MG63 (cell line): ENCODE data around the gene MT1F. TPM values are rescaled to one million over a fixed set of nuclear protein-coding genes. Genes with fewer than 3 reads are reported as not detected.
"Not testable (repeated sequence)": the region's sequence is repeated elsewhere in the genome, so short reads cannot be mapped to it uniquely, and the experiment has no call there.

Experiments used
- DNase-seq: peaks from one replicate; pipeline ENCODE4 v3.0.0-alpha.2; 2020
- H3K27me3 ChIP-seq: fragments of 250-450 bp; sonication (Bioruptor Pico); 2 replicates; pipeline ENCODE4 v1.5.1; 2020; ENCODE audit warnings: mild to moderate bottlenecking, moderate library complexity
- H3K36me3 ChIP-seq: fragments of 250-450 bp; sonication (Bioruptor Pico); 2 replicates; pipeline ENCODE4 v1.5.1; 2020; ENCODE audit warnings: mild to moderate bottlenecking, moderate library complexity
- H3K4me3 ChIP-seq: fragments of 250-450 bp; sonication (Bioruptor Pico); 2 replicates; pipeline ENCODE4 v1.5.1; 2020; ENCODE audit warnings: mild to moderate bottlenecking, moderate library complexity
- H3K9me3 ChIP-seq: fragments of 250-450 bp; sonication (Bioruptor Pico); 2 replicates; pipeline ENCODE4 v1.5.1; 2020; ENCODE audit warnings: mild to moderate bottlenecking, moderate library complexity
- total RNA-seq: library from RNA; depleted of rRNA; stranded (reverse); fragments of >200 nt; shearing (Covaris generic); gene quantifications from 2 replicates; pipeline ENCODE4 v1.2.3, GENCODE V29; 2014; ENCODE audit warnings: low replicate concordance

MT1F gene
- total RNA-seq, 1 experiment from 2014 or later: not detected

DNA sequence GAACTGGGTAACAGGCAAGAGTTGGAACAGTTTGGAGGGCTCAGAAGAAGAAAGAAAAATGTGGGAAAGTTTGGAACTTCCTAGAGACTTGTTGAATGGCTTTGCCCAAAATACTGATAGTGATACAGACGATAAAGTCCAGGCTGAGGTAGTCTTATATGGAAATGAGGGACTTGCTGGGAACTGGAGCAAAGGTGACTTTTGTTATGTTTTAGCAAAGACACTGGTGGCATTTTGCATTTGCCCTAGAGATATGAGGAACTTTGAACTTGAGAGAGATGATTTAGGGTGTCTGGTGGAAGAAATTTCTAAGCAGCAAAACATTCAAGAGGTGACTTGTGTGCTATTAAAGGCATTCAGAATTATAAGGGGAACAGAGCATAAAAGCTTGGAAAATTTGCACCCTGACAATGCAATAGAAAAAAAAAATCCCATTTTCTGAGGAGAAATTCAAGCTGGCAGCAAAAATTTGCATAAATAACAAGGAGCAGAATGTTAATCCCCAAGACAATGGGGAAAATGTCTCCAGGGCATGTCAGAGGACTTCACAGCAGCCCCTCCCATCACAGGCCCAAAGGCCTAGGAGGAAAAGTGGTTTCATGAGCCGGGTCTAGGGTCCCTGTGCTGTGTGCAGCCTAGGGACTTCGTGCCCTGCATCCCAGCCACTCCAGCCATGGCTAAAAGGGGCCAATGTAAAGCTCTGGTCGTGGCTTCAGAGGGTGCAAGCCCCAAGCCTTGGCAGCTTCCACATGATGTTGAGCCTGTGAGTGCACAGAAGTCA lies 35.9 kb upstream of the MT1F start:
- DNase-seq, H3K4me3 ChIP-seq, H3K27me3 ChIP-seq, H3K36me3 ChIP-seq, H3K9me3 ChIP-seq: not testable (repeated sequence)

DNA sequence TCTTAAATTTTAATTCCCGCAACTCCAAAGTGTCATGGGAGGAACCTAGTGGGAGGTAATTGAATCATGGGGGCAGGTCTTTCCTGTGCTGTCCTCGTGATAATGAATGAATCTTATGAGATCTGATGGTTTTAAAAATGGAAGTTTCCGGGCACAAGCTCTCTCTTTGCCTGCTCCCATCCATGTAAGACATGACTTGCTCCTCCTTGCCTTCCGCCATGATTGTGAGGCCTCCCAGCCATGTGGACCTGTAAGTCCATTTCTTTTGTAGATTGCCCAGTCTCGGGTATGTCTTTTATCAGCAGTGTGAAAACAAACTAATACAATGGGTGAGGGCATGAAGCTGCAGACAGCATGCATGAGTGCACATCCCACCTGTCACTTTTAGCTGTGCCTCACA lies 34.6 kb upstream of the MT1F start:
- not testable (repeated sequence) for H3K9me3 ChIP-seq, DNase-seq, H3K4me3 ChIP-seq, H3K27me3 ChIP-seq, H3K36me3 ChIP-seq

DNA sequence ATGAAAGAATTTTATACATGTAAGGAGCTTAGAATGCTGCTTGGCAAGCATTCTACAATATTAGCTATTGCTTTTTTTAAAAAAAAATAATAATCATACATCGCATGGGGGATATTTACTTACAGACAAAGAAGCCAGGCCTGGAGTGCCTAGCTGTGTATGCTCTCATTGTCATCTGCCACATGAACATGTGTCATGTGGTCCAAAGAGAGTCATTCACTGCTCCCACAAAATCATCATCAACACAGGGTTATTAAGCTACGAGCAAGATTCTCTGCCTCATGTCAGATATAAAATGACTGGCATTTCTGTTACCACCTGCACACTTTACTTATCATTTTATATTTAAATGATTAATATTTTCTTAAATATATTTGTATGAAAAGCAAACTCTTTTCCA lies 34.1 kb upstream of the MT1F start:
- Histone ChIP-seq H3K4me3 (no peak overlapping the region), H3K9me3 (no peaks in the 10 kb centered on the region), H3K36me3 (no peaks in the 10 kb centered on the region), H3K27me3 (no peaks in the 10 kb centered on the region)
- no peak for DNase-seq

DNA sequence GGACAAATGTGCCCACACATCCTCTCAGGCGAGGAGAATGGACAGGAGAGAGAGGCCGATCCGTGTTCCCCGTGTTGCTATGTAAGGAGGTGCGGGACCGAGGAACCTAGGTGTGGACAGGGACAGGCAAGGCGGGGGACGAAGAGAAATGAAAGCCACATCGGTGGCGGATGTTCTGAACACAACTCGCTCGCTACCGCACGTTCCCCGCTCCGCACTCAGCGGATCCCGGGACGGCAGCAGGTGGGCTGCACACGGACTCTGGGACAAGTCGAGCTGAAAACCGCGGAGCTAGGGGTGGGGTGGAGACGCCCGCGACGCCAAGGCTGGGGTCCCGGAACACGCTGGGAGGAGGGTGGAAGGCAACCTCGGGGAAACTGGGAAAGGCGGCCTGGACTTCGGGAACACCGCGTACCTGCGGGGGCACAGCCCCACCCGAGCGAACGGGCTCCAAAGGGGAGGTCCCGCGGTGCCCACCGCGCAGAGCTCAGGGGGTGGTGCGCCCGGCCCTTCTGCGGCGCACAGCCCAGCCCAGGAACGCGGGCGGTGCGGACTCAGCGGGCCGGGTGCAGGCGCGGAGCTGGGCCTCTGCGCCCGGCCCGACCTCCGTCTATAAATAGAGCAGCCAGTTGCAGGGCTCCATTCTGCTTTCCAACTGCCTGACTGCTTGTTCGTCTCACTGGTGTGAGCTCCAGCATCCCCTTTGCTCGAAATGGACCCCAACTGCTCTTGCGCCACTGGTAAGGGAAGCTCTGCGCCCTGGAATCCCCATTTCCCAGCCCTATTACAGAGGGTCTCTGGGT lies 32.4 kb upstream of the MT1F start, which contains the start of gene MT1E:
Gene MT1E (plus strand): TSS at position 642 of the 803 bp plus-strand sequence. CDS start 71 bp downstream, at position 713.
- no peaks in the 10 kb centered on the region for H3K27me3 ChIP-seq
- no peaks in the 10 kb centered on the region for H3K36me3 ChIP-seq
- peak; percentile 83 for DNase-seq
- H3K9me3 ChIP-seq: no peaks in the 10 kb centered on the region
- peak within 1 kb of the TSS; percentile 49 for H3K4me3 ChIP-seq

DNA sequence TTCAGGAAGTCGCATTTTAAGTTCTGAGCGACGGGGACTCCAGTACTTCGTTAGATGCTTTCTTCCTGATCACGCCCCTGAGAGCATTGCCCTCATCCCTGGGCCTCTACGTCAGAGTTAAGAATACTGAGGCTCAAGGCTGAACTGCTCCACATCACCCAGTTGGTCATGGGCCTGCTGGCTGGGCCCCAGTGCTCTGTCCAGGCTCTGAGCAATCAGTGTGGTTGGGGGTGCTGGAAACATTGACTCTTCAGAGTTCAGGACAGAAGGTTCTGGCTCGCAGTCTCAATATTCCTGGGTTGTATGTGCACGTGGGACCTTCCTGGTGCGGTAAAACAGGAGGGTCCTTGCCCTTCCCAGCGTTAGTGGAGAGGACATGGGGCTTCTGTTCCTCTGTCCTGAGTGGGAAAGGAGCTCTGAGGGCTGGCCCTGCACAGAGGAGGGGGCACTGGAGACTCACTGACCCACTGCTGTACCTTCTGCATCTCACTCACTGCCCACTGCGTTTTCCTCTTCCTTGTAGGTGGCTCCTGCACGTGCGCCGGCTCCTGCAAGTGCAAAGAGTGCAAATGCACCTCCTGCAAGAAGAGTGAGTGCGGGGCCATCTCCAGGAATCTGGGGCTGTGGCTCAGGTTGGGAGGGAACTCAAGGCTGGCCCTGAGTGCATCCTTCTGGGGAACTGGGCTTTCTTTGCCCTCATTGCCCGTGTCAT lies 31.7 kb upstream of the MT1F start:
- Histone ChIP-seq H3K27me3 (no peaks in the 10 kb centered on the region), H3K4me3 (peak overlapping the region; percentile 49), H3K36me3 (no peaks in the 10 kb centered on the region), H3K9me3 (no peaks in the 10 kb centered on the region)
- DNase-seq: peak; percentile 99

DNA sequence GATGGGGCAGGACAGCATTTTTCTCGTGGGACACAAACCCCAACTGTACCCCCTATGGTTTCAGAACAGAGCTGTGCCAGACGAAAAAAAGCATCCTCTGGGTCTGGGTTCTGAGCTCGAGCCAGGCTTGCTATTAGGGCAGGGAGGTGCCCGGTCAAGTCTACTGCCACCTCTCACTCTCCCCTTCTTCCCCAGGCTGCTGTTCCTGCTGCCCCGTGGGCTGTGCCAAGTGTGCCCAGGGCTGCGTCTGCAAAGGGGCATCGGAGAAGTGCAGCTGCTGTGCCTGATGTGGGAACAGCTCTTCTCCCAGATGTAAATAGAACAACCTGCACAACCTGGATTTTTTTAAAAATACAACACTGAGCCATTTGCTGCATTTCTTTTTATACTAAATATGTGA lies 31.1 kb upstream of the MT1F start:
- H3K4me3 ChIP-seq: peak overlapping the region; percentile 49
- H3K9me3 ChIP-seq: no peaks in the 10 kb centered on the region
- DNase-seq: no peak
- H3K27me3 ChIP-seq: no peaks in the 10 kb centered on the region
- no peaks in the 10 kb centered on the region for H3K36me3 ChIP-seq

DNA sequence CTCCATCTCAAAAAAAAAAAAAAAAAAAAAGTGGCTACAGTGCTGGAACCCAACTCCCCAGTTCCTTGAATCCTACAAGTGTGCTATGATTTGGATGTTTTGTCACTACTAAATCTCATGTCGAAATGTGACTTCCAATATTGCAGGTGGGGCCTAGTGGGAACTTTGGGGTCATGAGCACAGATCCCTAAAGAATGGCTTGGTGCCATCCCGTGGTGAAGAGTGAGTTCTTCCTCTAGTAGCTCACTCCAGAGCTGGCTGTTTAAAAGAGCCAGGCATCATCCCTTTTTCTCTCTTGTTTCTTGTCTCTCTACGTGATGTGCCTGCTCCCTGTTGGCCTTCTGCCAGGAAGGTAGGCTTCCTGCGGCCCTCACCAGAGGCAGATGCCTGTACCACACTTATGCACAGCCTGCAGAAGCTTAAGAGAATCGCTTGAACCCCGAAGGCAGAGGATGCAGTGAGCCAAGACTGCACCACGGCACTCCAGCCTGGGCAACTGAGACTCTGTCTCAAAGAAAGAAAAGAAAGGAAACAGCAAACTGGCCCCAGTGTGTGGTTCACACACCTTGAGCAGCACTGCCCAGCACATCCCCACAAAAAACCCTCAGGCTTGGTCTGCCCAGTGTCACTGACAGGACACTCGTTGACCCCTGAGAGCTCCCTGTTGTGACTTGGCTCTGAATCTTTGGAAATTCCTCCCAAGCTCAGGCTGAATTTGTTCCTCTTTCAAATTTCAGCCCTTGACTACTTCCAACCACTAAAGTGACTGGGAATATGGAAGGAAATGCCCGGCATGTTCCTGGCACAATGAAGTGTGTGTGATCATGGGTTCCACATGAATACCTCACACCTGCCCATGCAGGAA lies 29.0 kb upstream of the MT1F start:
- Histone ChIP-seq H3K27me3 (no peaks in the 10 kb centered on the region), H3K9me3 (no peaks in the 10 kb centered on the region), H3K36me3 (no peaks in the 10 kb centered on the region), H3K4me3 (no peak overlapping the region)
- no peak for DNase-seq

DNA sequence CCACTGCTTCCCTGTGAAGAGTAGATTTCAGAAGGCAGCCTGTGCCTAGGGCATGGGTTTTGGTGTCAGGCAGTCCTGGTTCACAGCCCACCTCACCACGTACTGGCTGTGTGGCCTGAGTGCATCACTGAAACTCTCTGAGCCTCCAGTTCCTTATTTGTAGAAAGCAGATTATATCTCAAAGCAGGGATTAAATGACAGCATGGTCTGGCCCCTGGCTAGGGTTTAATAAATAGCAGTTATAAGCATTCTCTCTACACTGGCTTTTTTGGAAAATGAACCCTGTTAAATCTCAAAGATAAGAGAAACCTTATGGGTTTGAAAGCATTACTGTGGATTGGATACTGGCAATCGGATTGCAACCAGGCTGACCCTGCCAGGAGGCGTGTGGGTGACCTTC lies 28.2 kb upstream of the MT1F start:
- Histone ChIP-seq H3K27me3 (no peaks in the 10 kb centered on the region), H3K9me3 (no peaks in the 10 kb centered on the region), H3K36me3 (no peaks in the 10 kb centered on the region), H3K4me3 (no peak overlapping the region)
- no peak for DNase-seq

DNA sequence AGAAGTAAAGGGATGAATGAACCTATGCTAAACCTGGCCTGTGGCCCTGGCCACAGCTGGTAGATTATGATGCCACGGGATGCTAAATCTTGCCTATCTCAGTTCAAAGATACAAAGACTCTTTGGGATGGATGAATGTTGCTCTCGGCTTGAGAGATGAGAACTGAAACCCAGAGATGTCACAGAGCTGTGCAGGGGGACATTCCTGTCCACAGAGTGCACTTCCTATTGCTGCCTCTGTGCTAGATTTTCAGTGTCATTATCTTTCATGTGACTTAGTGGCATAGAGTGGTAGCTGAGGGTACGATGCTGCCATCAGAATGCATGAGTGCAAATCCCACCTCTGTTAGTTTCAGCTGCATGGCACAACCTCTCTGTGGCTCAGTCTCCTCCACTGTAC lies 27.6 kb upstream of the MT1F start:
- Histone ChIP-seq H3K9me3 (no peaks in the 10 kb centered on the region), H3K27me3 (no peaks in the 10 kb centered on the region), H3K4me3 (no peak overlapping the region), H3K36me3 (no peaks in the 10 kb centered on the region)
- DNase-seq: no peak

DNA sequence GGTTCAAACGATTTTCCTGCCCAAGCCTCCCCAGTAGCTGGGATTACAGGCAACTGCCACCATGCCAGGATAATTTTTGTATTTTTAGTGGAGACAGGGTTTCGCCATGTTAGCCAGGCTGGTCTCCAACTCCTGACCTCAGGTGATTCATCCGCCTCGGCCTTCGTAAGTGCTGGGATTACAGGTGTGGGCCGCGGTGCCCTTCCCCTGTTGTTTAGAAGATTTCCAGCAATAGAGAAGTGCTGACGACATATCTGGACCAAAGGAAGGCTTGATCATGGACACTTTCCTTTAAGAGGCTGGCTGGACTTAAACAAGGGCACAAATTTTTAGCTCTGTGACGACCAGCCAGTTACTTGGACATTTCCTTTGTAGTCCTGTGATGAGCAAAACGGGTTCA lies 26.6 kb upstream of the MT1F start:
- Histone ChIP-seq H3K4me3 (no peak overlapping the region), H3K9me3 (no peaks in the 10 kb centered on the region), H3K27me3 (no peaks in the 10 kb centered on the region), H3K36me3 (no peaks in the 10 kb centered on the region)
- no peak for DNase-seq

DNA sequence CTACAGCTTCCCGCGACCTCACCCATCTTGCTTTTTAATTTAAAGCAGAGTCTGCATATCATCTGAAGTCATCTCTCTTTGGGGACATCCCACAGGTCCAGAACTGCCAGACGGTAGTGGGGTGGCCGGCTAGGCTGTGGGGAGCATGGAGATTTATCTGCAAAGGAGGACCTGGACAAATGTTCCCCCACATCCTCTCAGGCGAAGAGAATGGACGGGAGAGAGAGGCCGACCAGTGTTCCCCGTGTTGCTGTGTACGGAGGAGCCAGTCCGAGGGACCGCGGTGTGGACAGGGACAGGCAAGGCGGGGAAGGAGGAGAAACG lies 26.0 kb upstream of the MT1F start:
- Histone ChIP-seq H3K27me3 (no peaks in the 10 kb centered on the region), H3K9me3 (no peaks in the 10 kb centered on the region), H3K4me3 (peak overlapping the region; percentile 50), H3K36me3 (no peaks in the 10 kb centered on the region)
- no peak for DNase-seq

DNA sequence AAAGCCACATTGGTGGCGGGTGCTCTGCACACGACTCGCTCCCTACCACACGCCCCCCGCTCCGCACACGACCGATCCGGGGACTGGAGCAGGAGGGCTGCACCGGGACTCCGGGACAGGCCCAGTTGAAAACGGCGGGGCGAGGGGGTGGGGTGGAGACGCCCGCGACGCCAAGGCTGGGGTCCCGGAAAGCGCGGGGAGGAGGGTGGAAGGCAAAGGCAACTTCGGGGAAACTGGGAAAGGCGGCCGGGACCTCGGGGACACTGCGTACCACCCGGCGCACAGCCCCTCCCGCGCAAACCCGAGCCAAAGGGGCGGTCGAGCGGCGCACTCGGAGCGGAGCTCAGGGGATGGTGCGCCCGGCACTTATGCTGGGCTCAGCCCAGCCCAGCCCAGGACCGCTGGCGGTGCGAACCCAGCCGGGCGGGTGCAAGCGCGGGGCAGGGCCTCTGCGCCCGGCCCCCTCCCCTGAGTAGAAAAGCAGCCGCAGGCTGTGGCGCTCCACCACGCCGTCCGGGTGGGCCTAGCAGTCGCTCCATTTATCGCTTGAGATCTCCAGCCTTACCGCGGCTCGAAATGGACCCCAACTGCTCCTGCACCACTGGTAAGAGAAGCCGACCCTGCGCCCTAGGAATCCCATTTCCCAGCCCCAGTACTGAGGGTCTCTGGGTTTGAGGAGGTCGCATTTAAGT lies 25.5 kb upstream of the MT1F start, which contains the start of gene MT1M:
Gene MT1M (plus strand): TSS at position 504 of the 692 bp plus-strand sequence. CDS start 73 bp downstream, at position 577.
- Histone ChIP-seq H3K27me3 (no peaks in the 10 kb centered on the region; the same call in 1 of the 2 replicates), H3K9me3 (no peaks in the 10 kb centered on the region), H3K36me3 (no peaks in the 10 kb centered on the region), H3K4me3 (peak within 1 kb of the TSS; percentile 50)
- peak; percentile 81 for DNase-seq

DNA sequence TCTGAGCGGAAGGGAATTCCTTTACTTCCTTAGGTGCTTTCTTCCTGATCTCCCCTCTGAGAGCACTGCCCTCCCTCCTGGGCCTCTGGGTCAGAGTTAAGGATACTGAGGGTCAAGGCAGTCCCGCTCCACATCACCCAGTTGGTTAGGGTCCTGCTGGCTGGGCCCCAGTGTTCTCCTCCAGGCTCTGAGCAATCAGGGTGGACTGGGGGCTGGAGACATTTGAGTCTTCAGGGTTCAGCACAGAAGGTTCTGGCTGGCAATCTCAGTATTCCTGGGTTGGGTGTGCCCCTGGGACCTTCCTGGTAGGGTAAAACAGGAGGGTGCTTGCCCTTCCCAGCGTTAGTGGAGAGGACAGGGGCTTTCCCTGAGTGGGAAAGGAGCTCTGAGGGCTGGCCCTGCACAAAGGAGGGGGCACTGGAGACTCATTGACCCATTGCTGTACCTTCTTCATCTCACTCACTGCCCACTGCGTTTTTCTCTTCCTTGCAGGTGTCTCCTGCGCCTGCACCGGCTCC lies 24.9 kb upstream of the MT1F start:
- Histone ChIP-seq H3K27me3 (no peaks in the 10 kb centered on the region; the same call in 1 of the 2 replicates), H3K4me3 (peak overlapping the region; percentile 50), H3K9me3 (no peaks in the 10 kb centered on the region), H3K36me3 (no peaks in the 10 kb centered on the region)
- DNase-seq: no peak

DNA sequence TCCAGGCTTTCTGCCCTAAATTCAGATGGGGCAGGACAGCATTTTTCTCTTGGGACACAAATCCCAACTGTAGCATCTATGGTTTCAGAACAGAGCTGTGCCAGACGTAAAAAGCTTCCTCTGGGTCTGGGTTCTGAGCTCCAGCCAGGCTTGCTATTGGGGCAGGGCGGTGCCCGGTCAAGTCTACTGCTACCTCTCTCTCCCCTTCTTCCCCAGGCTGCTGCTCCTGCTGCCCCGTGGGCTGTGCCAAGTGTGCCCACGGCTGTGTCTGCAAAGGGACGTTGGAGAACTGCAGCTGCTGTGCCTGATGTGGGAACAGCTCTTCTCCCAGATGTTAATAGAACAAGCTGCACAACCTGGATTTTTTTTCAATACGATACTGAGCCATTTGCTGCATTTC lies 24.2 kb upstream of the MT1F start:
- Histone ChIP-seq H3K36me3 (no peaks in the 10 kb centered on the region), H3K4me3 (peak overlapping the region; percentile 50), H3K27me3 (no peaks in the 10 kb centered on the region; the same call in 1 of the 2 replicates), H3K9me3 (no peaks in the 10 kb centered on the region)
- DNase-seq: no peak

DNA sequence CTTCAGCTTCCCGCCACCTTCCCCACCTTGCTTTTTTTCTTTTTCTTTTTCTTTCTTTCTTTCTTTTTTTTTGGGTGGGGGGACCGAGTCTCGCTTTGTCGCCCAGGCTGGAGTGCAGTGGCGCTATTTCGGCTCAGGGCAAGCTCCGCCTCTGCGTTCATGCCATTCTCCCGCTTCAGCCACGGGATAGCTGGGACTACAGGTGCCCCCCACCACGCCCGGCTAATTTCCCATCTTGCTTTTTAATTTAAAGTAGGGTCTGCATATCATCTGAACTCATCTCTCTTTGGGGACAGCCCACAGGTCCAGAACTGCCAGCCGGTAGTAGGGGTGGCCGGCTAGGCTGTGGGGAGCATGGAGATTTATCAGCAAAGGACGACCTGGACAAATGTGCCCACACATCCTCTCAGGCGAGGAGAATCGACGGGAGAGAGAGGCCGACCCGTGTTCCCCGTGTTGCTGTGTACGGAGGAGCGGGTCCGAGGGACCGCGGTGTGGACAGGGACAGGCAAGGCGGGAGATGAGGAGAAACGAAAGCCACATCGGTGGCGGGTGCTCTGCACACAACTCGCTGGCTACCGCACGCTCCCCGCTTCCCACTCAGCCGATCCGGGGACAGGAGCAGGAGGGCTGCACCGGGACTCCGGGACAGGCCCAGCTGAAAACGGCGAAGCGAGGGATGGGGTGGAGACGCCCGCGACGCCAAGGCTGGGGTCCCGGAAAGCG lies 22.9 kb upstream of the MT1F start:
- no peaks in the 10 kb centered on the region; the same call in 1 of the 2 replicates for H3K27me3 ChIP-seq
- H3K4me3 ChIP-seq: no peak overlapping the region
- no peaks in the 10 kb centered on the region for H3K36me3 ChIP-seq
- DNase-seq: no peak
- no peaks in the 10 kb centered on the region for H3K9me3 ChIP-seq
